ENCODE results near the gene TSPAN4.
A peak's percentile ranks its signal among the peaks of the same experiment; 100 is the strongest.

Gene TSPAN4

DNA sequence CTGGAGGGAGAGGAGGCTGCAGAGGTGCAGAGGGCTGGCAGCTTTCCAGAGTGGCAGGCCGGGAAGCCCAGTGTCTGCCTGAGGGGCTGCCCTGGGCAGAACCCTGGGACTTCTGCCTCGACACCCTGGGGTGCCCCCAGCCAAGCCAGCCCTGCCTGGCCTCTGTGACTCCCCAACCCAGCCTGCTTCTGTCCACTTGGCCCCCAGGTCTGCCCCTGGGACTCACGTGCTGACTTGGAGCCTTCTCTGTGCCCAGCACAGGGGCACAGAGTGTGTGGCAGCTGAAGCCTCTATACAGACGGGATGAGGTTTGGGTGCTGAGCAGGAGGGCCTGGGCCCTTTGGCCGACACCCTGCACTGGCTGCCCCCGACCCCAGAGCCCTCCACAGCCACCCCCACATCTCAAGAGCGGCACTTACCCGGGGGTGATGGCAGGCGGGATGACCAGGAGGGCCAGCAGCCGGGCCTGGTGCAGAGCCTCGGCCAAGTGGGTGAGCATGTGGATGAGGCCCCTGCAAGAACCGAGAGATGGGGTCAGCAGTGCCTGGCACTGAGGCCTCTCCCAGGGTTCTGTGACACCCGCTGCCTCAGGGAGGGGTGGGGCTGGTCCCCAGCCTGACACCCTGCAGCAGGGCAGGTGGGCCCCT lies 50.5 kb downstream of the TSPAN4 start:
- DNase-seq, result no peak

DNA sequence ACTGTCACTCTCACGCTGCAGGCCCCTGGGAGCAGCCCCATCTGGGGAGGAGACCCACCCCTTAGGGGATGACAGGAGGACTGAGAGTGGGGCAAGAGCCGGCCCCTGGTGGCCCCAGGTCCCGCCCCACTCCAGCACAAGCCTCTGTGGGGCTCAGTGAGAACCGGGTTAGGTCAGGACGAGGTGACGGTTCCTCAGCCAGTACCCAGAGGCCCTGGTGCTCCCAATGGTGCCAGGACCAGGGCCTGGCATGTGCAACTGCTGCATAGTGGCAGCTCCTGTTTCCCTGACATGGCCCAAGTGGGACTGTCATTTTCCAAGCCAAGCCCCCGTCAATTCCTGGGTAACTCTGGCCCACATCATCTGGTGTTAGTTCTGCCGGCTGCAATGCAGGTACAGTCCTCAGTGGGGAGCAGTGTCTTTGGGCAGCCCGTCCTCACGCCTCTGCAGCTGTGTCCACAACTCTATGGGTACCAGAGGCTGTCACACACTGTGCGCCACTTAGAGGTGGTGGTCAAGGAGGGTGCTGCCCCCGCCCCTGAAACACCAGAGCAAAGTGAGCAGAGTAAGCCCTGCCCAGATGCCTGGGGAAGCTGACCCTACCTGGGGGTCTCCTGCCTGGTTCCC lies 52.0 kb downstream of the TSPAN4 start:
- no peak for DNase-seq

DNA sequence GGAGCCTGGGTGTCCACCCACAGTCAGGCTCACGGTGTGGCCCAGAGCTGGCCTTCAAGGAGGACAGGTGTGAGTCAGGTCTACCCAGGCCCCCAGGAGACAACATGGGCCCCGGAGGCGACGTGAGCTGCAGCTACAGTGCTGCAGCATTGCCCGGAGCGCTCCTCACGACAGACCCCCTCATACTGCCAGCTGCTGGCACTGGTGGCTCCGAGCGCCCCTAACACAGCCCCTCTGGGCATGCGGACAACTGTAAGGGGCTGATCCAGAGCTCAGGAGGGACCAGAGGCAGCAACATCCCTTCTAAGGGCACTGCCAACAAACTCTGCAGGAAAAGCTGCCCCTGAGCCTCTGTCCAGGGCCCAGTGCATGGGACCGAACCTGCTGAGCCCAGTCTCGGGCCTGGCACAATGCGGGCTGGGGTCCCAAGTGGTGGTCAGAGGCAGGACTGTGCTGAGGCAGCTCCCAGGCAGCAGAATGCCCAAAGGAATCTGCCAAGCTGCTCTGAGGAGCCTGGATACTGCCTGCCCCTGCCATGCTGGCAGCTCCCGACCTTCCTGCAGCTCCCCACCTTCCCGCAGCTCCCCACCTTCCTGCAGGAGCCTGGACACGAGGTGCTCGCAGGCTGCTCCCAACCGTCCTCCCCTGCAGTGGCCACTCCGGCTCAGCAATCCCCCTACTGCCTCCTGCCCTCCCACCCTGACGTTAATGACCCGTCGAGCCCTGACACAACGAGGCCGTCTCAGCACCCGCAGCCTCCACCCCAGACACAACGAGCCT lies 52.9 kb downstream of the TSPAN4 start:
- DNase-seq, result no peak

DNA sequence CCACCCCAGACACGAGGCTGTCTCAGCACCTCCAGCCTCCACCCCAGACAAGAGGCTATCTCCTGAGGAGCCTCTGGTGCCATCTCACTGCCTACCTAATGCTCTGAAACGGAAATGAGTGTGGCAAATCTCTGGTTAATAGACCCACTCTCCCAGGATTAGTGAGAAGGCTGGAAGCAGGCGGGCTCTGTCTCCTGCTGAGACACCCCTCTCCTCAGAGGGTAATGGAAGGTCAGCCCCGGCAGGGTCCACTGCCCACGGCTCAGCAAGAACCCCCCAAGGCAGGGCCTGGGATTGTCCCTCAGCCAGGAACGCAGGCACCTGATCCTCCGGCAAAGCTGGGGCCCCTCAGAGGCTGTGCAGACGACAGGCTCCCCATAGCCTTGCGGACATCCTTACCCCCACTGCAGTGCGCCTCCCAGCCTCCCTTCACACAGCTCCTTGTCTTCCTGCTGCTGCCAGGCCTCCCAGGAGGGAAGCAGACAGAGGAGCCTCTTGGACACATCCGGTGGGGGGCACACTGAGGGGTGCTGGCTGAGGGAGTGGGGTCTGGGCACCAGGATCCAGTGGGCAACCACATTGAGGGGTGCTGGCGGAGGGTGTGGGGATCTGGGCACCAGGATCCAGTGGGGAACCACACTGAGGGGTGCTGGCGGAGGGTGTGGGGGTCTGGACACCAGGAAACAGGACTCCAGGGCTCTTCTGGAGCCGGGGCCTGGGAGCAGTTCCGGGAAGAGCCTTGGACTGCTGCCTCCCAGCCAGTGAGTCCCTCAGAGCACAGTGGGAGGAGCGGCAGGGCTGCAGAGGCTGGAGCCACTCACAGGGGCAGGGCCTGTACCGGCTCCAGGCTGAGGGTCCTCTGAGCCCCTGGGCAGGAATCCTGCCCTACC lies 54.8 kb downstream of the TSPAN4 start:
- DNase-seq, result no peak

DNA sequence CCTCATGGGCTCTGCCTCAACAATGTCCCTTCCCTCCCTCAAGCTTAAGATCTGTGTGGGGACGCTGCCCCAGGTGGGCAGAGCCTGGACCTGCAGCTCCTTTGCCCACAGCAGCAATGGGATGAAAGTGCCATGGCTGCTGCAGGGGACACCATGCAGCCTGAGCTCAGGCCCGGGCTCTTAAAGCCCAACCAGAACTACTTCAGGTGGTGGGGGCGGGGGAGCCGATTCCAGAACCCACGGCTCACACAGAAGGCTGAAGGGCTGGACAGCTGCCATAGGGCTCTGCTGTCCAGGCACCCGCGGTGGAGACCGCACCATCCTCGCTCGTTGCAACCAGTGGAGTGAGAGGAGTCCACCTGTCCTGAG lies 55.5 kb downstream of the TSPAN4 start:
- DNase-seq, result no peak

DNA sequence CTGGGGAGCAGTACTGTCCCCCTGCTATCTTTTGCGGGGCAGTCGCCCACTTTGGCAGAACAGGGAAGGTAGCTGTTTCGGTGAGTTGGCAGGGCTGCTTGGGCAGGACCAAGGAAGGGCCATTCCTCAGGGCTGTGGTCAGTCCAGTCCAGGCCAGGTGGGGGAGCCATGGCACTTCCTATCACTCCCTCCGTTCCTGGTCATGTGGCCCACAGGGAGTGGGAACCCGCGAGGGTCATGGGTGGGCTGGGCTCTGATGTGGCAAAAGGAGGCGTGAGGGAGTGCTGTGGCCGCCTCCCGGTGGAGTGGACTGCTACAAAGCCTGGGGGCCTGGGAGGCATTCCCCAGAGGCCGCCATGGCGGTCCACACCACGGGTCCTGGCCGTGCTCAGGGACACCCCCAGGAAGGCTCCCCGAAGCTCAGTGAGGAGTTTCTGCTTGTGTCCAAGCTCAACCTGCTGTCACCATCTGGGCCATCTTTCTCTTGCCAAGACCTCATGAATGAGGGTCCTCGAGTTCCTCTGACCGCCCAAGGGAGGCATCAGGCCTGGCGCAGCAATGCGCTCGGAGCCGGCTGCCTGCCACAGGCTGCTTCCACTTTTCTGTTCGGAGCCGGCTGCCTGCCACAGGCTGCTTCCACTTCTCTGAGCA lies 56.0 kb downstream of the TSPAN4 start:
- DNase-seq, result no peak

DNA sequence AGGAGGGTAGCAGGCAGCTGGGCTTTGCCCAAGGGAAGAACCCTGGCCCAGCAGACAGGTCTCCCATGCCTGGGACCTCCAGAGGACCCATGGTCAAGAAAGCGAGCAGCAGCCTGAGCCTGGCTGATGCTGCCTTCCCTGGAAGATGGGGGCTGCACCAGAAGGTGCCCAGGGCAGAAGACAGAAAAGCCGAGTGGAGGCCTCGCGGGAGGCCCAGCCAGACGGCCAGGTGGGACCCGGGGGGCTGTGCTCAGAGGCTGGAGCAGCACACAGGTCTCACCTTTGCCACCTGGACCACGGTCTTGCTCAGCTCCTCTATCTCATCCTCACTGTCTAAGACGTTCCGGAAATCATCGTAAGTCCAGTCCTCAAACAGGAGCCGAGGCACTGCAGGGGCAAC lies 57.1 kb downstream of the TSPAN4 start:
- no peak for DNase-seq

DNA sequence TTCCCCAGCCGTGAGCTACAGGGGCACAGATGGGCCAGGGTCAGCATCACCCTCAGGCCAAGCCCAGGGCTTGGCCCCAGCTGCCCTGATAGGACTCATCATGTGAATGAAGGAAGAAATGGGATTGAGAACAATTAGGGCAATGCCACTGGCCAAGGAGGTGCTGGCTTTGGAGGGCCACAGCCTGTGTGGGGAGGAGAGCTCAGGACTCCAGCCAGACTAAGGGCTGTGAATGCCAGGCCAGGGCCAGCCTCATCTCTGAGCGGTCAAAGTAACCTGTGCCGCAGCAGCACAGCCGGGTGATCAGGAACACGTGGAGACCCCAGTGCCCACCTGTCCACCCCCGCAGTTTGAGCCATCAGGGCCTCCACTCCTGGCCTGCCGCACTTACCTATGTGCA lies 57.9 kb downstream of the TSPAN4 start:
- no peak for DNase-seq

DNA sequence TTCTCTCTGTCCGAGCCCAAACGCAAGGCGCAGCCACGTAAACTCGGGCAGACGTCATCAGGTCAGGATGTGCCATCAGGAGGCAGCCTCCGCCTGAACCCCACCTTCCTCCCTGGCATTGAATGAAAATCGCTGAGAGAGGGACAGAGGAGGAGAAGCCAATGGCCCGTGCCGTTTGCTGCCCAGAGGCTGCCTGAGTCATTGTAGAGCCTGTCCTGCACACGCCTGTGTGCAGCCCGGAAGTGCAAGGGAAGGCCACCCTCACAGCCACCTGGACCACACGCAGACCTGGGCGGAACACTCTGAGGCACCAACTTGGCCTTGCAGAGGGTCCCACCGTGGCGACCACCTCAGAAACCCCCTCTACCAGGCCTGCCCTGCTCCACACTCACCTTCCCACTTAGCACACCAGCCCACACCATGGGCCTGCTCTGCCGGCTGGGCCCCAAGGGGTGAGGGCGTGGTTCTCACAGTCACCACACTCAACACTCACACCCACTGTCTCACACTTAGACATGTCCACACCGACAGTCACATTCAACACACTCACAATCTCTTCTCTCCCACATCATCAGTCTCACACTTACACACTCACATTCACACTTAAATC lies 58.9 kb downstream of the TSPAN4 start:
- no peak for DNase-seq

DNA sequence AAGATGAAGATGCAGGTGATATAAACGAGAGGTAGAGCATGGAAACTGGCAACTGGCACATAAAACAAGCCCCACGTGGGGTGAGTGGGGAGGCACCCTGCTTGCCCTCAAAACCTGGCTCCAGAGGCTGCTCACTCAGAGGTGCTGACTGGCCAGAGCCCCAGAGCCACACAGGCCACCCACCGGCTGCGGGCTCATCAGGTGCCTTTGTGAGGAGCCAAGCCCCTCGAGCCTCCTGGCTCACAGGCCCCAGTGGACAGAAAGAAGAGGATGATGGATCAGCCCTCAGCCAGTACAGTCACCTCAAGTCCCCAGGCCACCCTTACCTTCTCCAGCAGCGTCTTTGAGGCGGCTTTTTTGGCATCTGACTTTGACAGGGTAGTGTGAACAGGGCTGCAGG lies 61.7 kb downstream of the TSPAN4 start:
- DNase-seq, result no peak

DNA sequence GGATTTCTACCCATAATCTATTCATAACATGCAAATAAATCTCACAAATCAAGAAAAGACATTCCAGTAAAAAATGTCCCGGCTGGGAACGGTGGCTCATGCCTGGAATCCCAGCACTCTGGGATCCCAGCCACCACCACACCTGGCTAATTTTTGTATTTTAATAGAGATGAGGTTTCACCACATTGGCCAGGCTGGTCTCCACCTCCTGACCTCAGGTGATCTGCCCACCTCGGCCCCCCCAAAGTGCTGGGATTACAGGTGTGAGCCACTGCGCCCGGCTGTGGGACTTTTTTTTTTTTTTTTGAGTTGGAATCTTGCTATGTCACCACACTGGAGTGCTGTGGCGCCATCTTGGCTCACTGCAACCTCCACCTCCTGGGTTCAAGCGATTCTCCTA lies 63.3 kb downstream of the TSPAN4 start:
- DNase-seq, result no peak

DNA sequence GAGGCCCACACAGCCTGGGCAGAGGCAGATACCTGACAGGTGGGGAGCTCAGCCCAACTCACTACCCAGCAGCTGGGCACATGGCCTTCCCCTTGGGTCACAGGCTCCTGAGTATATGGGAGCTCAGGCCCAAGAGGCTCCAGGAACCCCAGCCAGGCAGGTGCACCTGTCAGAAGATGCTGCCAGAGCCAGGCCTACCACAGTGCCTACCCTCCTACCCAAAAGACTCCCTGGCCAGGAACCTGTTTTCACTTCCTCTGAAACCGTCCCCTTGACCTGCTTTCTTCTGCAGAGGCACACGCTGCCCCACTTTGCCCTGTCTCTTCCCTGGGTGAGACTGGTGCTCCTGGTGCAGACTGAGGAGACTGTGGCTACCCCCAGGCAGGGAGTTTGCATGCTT lies 65.0 kb downstream of the TSPAN4 start:
- DNase-seq, result no peak

DNA sequence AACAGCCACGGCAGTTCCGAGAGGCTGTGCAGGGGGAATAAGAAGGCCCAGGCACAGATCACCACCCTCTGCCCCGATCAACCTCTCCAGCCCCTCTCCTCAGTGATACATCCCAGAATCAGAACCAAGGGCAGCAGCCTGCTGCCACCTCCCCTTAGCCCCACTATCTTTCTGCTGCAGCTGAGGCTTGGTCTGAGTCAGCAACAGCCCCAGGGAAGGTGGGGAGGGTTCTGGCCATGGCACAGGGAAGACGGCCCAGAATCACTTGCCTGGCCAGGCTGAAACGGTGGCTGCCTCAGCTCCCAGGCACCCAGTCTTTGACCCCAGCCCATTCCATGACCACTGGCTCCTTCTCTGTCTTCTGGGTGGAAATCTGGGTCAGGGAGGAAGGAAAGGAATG lies 65.6 kb downstream of the TSPAN4 start:
- DNase-seq, result no peak

DNA sequence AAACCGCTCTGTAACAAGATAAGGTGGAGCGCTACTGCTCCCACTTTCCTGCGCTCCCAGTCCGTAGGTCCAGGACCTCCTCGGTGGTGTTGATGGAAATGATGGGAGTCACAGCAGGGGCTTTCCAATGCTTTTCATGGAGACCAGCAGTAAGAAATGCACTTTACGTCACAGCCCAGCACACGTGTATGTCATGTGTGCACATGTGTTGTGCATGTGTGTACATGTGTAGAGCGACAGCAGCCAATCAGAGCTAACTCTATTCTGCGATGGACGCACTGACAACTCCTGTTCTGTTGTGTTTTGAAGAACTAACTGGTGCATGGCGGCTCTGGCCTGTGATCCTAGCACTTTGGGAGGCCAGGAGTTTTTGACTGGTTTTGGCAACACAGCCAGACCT lies 66.8 kb downstream of the TSPAN4 start:
- no peak for DNase-seq

DNA sequence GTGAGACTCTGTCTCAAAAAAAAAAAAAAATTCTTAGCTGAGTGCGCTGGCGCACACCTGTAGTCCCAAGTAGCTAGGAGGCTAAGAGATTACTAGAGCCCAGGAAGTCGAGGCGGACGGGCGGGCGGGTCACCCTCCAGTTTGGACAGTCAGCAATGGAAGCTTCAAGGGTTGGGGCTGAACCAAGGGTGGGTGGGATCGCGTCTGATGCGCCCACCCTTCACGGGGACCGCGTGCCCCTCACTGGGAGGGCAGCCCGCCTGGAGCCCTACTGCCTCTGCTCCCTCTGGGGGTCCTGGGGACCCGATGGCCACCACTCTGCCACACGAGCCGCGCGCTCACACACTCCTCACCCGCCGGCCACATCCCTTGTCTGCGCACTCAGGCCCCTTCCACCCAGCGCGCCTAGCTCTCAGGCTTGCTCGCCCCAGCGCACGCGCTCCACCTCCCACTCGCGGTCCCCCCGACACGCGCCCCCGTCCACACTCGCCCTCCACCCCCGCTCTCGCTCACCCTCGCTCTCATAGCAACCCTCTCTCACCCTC lies 67.5 kb downstream of the TSPAN4 start:
- no peak for DNase-seq

DNA sequence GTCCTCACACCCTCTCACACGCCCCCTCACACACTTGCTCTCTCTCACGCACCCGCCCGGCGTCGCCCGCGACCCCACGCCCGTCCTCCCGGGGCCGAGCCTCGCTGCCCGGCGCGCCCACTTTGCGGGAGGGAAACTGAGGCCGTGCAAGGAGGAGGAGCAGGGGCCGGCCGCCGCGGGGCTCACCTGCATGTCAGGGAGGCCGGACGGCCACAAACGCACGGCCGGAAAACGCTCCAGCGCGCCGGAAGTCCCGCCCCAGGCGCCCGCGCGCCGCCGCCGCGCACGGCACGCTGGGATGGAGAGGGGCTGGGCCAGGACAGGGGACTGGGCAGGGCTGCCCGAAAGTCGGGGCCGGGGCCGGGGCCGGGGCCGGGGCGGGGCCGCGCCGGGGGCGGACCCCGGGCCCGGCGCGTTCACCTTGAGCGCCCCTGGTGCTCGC lies 68.0 kb downstream of the TSPAN4 start, which contains the start of gene CHID1:
Gene CHID1, minus strand, starts transcription at position 222 of the 442 bp plus-strand sequence. CDS start 5,994 bp downstream, outside the sequence.
- DNase-seq, result peak; percentile 27

DNA sequence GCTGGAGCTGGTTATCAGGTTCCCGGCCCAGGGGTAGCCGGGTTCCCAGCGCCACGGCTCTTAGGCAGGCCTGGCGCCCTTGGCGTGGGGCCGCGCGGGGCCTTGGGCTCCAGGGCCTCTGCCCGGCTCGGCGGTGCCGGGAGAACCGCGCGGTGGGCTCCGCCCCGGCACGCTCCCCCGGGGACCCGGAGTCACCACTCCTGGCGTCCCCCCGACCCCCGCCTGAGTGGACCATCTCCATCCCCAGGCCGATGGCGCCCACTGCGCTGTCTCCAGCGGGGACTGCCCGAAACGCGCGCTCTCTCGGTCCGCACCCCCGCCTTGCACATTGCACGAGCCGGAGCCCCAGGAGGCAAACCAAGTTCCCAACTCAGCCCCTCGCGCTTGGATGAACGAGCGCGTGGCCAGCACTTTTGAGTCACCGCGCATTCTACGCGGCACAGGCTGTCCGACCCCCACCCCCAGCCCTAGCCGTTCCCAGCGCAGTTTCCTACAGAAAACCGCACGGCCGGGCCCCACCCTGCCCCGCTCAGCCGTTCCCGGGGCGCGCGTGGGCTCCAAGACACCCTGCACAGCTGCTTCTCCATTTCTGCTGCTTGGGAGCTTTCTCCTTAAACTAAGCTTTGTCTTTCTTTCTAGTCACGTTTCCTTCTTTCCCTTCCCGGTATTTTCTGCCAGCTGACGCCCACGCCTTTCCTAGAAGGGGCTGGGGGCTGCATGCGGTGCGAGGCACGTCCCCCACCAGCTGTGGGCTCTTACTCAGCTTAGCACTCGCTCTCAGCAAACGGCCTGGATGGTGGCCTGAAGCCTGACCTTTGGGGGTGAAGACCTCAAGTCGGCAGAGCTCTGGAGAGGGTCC lies 68.6 kb downstream of the TSPAN4 start:
- DNase-seq, result no peak

DNA sequence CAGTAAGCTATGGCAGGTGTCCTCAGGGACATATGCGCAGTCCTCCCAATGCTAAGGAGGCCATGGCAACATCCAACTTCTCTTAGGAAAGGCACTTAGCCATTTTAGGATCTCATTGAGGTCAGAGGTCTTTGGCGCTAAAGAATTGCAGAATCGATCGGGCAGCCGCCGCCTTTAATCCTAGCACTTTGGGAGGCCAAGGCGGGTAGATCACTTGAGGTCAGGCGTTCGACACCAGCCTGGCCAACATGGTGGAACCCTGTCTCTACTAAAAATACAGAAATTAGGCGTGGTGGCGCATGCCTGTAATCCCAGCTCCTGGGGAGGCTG lies 69.2 kb downstream of the TSPAN4 start:
- no peak for DNase-seq

DNA sequence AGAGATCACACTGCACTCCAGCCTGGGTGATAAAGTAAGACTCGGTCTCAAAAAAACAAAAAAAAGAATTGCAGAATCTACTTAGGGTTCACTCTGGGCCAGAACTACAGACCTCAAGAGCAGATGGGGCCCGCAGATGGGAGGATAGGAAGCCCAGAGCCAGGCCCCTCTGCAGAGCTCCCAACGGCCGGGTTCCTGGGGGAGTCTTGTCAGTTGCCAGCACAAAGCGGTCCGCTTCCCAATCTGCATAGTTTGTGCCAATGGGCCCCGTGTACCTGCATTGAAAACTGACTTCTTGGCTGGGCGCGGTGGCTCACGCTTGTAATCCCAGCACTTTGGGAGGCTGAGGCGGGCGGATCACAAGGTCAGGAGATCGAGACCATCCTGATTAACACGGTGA lies 69.6 kb downstream of the TSPAN4 start:
- DNase-seq, result no peak

DNA sequence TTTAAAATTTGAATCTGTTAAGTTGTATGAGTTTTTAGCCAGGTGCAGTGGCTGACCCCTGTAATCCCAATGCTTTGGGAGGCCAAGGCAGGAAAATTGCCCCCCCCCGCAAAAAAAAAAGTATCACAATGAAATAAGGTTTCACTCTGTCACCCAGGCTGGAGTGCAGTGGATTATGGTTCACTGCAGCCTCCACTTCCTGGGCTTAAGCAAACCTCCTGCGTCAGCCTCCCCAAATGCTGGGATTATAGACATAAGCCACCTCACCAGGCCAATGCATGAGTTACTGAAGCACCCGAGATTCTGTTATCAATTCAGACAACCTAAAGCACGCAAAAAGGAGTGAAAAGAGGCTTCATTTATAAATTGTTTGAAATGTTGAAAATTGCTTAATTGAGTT lies 70.4 kb downstream of the TSPAN4 start:
- DNase-seq, result no peak

DNA sequence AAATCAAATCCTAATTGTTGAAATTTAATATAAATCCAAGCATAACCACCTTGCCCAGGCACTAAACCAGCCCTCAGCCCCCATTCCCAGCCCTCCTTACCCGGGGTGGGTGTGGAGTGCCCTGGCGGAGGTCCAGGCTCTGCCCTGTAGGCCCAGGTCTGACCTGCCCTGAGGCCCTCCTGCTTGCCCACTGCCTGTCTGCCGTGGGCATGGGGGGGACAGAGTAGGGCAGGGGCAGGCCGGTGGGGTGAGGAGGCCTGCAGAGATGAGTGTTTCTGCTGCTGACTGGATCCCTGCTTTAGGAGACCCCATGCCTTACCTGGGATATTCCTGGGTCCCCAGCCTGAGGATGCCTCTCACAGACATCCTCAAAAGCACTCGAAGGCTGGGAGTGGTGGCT lies 71.6 kb downstream of the TSPAN4 start:
- no peak for DNase-seq

All from DMS79 (cell line).